HepG2 (cell line): ENCODE results near the gene ANKMY2. TPM values are rescaled to one million over a fixed set of nuclear protein-coding genes. Genes with fewer than 3 reads are reported as not detected.
"Not testable (repeated sequence)": the region's sequence is repeated elsewhere in the genome, so short reads cannot be mapped to it uniquely, and the experiment has no call there.

Experiments used
- ATAC-seq: fragments of 200-7000 bp; cut with Tn5 transposase; 3 replicates; pipeline ENCODE4 v1.9.1; 2020; ENCODE audit warnings: mild to moderate bottlenecking, moderate library complexity
- BruUV-seq: library from RNA; stranded (reverse); fragments of 400-500 nt; replicated peaks from 2 replicates; lab custom pipeline; 2021; lab: Mats Ljungman, UMichigan
- CTCF ChIA-PET: fragments of 300-600 bp; formaldehyde crosslinking; extraction: SDS; loops from one replicate; lab custom pipeline; 2021; ENCODE audit warnings: low total read pairs, inconsistent platforms, low intra/inter-chr PET ratio; lab: Yijun Ruan, JAX
- POLR2A ChIA-PET: fragments of 350-600 bp; sonication (Branson Sonifier 250); formaldehyde crosslinking; loops from one replicate; lab custom pipeline; 2020; ENCODE audit warnings: antibody characterized with exemption, inconsistent platforms; lab: Yijun Ruan, JAX
- DNase-seq: peaks from one replicate; pipeline ENCODE4 v3.0.0-alpha.2; 2015; ENCODE audit warnings: low spot score
- FAIRE-seq: peaks from 3 replicates; lab custom pipeline; 2011; peaks lifted over from hg19 to GRCh38; lab: Jason Lieb, UNC
- H2AFZ ChIP-seq: one replicate; pipeline ENCODE4 v1.6.1; 2011; ENCODE audit warnings: low read length, inconsistent platforms
- H3K27ac ChIP-seq: fragments of 300-600 bp; 3 replicates; pipeline ENCODE4 v1.8.0; 2011; ENCODE audit warnings: mixed run types, mild to moderate bottlenecking, mixed read lengths, low read length, inconsistent platforms; ENCODE audit not compliant: insufficient read depth; ENCODE audit errors: extremely low read length
- H3K27me3 ChIP-seq, 2 experiments: fragments of 200-600 bp in 1 of 2; 2 replicates in 1 of 2; 3 replicates in 1 of 2; pipeline versions ENCODE4 v1.6.0 to v1.8.0; 2011; ENCODE audit warnings: low read length in 2 of 2, mild to moderate bottlenecking in 2 of 2, moderate library complexity in 2 of 2, inconsistent platforms in 1 of 2; ENCODE audit not compliant: insufficient read depth in 2 of 2, control insufficient read depth in 1 of 2
- H3K36me3 ChIP-seq, 2 experiments: fragments of 200-600 bp in 1 of 2; replicated peaks in 1 of 2; 2 replicates in 1 of 2; 3 replicates in 1 of 2; pipeline versions ENCODE4 v1.5.1 to v1.8.0; 2011; ENCODE audit warnings: low read length in 2 of 2, inconsistent platforms in 1 of 2; ENCODE audit not compliant: insufficient read depth in 2 of 2, control insufficient read depth in 1 of 2
- H3K4me1 ChIP-seq: 2 replicates; pipeline ENCODE4 v1.5.1; 2012; ENCODE audit warnings: low read length, inconsistent platforms; ENCODE audit not compliant: insufficient read depth
- H3K4me2 ChIP-seq: 2 replicates; pipeline ENCODE4 v1.6.0; 2011; ENCODE audit warnings: low read depth, low read length, inconsistent platforms
- H3K4me3 ChIP-seq, 3 experiments: fragments of 200-600 bp in 1 of 3; sonication (generic), shearing (Covaris generic) in 1 of 3; replicated peaks in 1 of 3; 2 replicates each; pipeline ENCODE4 v1.5.1; 2011 to 2016; ENCODE audit warnings: low read length in 3 of 3, inconsistent platforms in 2 of 3, low read depth in 2 of 3, mild to moderate bottlenecking in 2 of 3, control low read depth in 1 of 3, mixed read lengths in 1 of 3; ENCODE audit not compliant: insufficient read depth in 1 of 3
- H3K79me2 ChIP-seq: one replicate; pipeline ENCODE4 v1.6.1; 2011; ENCODE audit warnings: low read length, inconsistent platforms; ENCODE audit not compliant: insufficient read depth
- H3K9ac ChIP-seq: 2 replicates; pipeline ENCODE4 v1.6.0; 2011; ENCODE audit warnings: mild to moderate bottlenecking, low read depth, low read length, inconsistent platforms; ENCODE audit not compliant: insufficient read depth
- H3K9me3 ChIP-seq: 2 replicates; pipeline ENCODE4 v1.5.1; 2012; ENCODE audit warnings: mild to moderate bottlenecking, low read length
- H4K20me1 ChIP-seq: 2 replicates; pipeline ENCODE4 v1.6.0; 2011; ENCODE audit warnings: inconsistent platforms, mild to moderate bottlenecking, low read length, moderate library complexity; ENCODE audit not compliant: insufficient read depth
- ZNF337 ChIP-seq: sonication (generic); formaldehyde crosslinking; IDR thresholded peaks from 2 replicates; pipeline ENCODE4 v1.5.1; 2020; ENCODE audit warnings: missing genetic modification reagents, low read depth, mild to moderate bottlenecking, borderline replicate concordance
- ZNF350 ChIP-seq: sonication (generic); formaldehyde crosslinking; IDR thresholded peaks from 2 replicates; pipeline ENCODE4 v1.4.0; 2020; ENCODE audit warnings: mild to moderate bottlenecking, low read depth, missing genetic modification reagents, borderline replicate concordance
- WGBS: methylation state at CpG from one replicate; pipeline ENCODE4 v1.1.6; 2017; ENCODE audit warnings: low lambda C conversion rate; 5-methylcytosine and 5-hydroxymethylcytosine counted together
- in situ Hi-C: cut with HindIII; loops from 2 replicates; pipeline ENCODE4 v1.10.0; 2017; ENCODE audit warnings: low pct_unique_long_range_greater_than_20kb; ENCODE audit not compliant: extremely low pct_ligation_motif_present
- intact Hi-C: fragments of 100-400 bp; cut with micrococcal nuclease; formaldehyde crosslinking; loops from one replicate; pipeline ENCODE4 v1.10.0; 2022; ENCODE audit not compliant: unreplicated experiment
- polyA plus RNA-seq, 8 experiments: library from polyadenylated mRNA; depleted of rRNA in 3 of 8; stranded (reverse) in 7 of 8; unstranded in 1 of 8; fragments of >200 nt; fragmentation: Illumina TruSeq in 4 of 8; extraction: Trizol in 4 of 8; gene quantifications; 2 replicates each; pipeline versions ENCODE4 v1.2.1 to v1.2.3, GENCODE V29; 2011 to 2016; ENCODE audit warnings: low read depth in 4 of 8, missing spikeins in 1 of 8, mixed read lengths in 1 of 8; ENCODE audit not compliant: insufficient read depth in 1 of 8
- total RNA-seq, 5 experiments: library from RNA; depleted of rRNA; stranded (reverse); fragments of >200 nt; fragmentation: Illumina TruSeq; extraction: Trizol; gene quantifications; 2 replicates each; pipeline ENCODE4 v1.2.3, GENCODE V29; 2016; ENCODE audit warnings: low read depth in 1 of 5
- TF ChIP-seq, protein P1 (sequence below): sonication (generic); formaldehyde crosslinking; conservative IDR thresholded peaks from 2 replicates; pipeline ENCODE4 v1.4.0; 2020; ENCODE audit warnings: mild to moderate bottlenecking, missing genetic modification reagents, moderate library complexity
- TF ChIP-seq, protein P2 (sequence below): sonication (generic); formaldehyde crosslinking; IDR thresholded peaks from 2 replicates; pipeline ENCODE4 v1.5.1; 2020; ENCODE audit warnings: mild to moderate bottlenecking, missing genetic modification reagents
- TF ChIP-seq, protein P3 (sequence below): sonication (generic); formaldehyde crosslinking; conservative IDR thresholded peaks from 2 replicates; pipeline ENCODE4 v1.4.0; 2020; ENCODE audit warnings: missing genetic modification reagents
- TF ChIP-seq, protein P4 (sequence below): sonication (generic); formaldehyde crosslinking; conservative IDR thresholded peaks from 2 replicates; pipeline ENCODE4 v1.4.0; 2020; ENCODE audit warnings: missing genetic modification reagents

ANKMY2 gene
- total and polyA plus RNA-seq, 2 of the 13 experiments (the other 11 are each of a cell fraction or from before 2014, with no cell fraction given) = 12.2 to 21.6 TPM

DNA sequence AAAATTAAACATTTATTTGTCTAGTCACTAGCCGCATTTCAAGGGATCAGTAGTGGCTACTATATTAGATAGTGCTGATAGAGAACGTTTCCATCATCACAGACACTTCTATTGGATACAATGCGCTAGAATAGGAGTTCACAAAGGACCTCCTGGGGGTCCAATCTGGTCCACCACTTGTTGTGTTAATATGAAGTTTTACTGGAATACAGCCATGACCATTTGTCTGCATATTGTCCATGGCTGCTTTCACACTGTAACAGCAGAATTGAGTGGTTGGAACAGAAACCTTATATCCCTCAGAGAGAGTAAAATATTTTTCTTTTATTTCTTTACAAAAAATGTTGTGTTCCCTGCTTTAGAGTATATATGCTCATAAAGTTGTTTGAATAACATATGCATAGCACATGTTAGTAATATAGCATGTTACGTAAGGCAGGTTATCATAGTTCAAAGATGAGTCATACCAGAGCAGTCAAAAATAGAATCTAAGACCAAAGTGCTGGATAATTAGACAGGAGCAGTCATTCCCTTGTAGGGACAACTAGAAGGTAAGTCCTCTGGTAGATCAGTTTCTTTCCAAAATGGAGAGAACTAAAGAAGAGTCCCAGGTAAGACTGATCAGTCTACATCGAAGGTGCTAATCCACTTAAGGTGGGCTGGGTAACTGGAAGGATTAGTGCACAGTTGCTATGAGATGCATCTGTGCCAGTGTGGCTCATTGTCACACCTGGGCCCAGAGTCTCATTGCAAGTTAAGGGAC, 15.3 kb upstream of the ANKMY2 start (continued):
- TF ChIP-seq, protein P1, sequence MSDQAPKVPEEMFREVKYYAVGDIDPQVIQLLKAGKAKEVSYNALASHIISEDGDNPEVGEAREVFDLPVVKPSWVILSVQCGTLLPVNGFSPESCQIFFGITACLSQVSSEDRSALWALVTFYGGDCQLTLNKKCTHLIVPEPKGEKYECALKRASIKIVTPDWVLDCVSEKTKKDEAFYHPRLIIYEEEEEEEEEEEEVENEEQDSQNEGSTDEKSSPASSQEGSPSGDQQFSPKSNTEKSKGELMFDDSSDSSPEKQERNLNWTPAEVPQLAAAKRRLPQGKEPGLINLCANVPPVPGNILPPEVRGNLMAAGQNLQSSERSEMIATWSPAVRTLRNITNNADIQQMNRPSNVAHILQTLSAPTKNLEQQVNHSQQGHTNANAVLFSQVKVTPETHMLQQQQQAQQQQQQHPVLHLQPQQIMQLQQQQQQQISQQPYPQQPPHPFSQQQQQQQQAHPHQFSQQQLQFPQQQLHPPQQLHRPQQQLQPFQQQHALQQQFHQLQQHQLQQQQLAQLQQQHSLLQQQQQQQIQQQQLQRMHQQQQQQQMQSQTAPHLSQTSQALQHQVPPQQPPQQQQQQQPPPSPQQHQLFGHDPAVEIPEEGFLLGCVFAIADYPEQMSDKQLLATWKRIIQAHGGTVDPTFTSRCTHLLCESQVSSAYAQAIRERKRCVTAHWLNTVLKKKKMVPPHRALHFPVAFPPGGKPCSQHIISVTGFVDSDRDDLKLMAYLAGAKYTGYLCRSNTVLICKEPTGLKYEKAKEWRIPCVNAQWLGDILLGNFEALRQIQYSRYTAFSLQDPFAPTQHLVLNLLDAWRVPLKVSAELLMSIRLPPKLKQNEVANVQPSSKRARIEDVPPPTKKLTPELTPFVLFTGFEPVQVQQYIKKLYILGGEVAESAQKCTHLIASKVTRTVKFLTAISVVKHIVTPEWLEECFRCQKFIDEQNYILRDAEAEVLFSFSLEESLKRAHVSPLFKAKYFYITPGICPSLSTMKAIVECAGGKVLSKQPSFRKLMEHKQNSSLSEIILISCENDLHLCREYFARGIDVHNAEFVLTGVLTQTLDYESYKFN = peak; percentile 41
- TF ChIP-seq ZNF350 (CRISPR knock-in tag) (no peak), ZNF337 (CRISPR knock-in tag) (no peak)
- TF ChIP-seq, protein P2, sequence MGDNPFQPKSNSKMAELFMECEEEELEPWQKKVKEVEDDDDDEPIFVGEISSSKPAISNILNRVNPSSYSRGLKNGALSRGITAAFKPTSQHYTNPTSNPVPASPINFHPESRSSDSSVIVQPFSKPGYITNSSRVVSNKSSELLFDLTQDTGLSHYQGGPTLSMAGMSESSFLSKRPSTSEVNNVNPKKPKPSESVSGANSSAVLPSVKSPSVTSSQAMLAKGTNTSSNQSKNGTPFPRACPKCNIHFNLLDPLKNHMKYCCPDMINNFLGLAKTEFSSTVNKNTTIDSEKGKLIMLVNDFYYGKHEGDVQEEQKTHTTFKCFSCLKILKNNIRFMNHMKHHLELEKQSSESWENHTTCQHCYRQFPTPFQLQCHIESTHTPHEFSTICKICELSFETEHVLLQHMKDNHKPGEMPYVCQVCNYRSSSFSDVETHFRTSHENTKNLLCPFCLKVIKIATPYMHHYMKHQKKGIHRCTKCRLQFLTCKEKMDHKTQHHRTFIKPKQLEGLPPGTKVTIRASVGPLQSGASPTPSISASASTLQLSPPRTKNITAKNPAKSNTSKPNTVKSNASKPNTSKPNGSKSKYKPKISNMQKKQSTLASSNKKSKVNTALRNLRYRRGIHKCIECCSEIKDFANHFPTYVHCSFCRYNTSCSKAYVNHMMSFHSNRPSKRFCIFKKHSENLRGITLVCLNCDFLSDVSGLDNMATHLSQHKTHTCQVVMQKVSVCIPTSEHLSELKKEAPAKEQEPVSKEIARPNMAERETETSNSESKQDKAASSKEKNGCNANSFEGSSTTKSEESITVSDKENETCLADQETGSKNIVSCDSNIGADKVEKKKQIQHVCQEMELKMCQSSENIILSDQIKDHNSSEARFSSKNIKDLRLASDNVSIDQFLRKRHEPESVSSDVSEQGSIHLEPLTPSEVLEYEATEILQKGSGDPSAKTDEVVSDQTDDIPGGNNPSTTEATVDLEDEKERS (CRISPR knock-in tag) = no peak
- TF ChIP-seq, protein P3, sequence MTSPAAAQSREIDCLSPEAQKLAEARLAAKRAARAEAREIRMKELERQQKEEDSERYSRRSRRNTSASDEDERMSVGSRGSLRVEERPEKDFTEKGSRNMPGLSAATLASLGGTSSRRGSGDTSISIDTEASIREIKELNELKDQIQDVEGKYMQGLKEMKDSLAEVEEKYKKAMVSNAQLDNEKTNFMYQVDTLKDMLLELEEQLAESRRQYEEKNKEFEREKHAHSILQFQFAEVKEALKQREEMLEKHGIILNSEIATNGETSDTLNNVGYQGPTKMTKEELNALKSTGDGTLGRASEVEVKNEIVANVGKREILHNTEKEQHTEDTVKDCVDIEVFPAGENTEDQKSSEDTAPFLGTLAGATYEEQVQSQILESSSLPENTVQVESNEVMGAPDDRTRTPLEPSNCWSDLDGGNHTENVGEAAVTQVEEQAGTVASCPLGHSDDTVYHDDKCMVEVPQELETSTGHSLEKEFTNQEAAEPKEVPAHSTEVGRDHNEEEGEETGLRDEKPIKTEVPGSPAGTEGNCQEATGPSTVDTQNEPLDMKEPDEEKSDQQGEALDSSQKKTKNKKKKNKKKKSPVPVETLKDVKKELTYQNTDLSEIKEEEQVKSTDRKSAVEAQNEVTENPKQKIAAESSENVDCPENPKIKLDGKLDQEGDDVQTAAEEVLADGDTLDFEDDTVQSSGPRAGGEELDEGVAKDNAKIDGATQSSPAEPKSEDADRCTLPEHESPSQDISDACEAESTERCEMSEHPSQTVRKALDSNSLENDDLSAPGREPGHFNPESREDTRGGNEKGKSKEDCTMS (CRISPR knock-in tag) = no peak
- TF ChIP-seq, protein P4, sequence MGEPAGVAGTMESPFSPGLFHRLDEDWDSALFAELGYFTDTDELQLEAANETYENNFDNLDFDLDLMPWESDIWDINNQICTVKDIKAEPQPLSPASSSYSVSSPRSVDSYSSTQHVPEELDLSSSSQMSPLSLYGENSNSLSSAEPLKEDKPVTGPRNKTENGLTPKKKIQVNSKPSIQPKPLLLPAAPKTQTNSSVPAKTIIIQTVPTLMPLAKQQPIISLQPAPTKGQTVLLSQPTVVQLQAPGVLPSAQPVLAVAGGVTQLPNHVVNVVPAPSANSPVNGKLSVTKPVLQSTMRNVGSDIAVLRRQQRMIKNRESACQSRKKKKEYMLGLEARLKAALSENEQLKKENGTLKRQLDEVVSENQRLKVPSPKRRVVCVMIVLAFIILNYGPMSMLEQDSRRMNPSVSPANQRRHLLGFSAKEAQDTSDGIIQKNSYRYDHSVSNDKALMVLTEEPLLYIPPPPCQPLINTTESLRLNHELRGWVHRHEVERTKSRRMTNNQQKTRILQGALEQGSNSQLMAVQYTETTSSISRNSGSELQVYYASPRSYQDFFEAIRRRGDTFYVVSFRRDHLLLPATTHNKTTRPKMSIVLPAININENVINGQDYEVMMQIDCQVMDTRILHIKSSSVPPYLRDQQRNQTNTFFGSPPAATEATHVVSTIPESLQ (CRISPR knock-in tag) = no peak

DNA sequence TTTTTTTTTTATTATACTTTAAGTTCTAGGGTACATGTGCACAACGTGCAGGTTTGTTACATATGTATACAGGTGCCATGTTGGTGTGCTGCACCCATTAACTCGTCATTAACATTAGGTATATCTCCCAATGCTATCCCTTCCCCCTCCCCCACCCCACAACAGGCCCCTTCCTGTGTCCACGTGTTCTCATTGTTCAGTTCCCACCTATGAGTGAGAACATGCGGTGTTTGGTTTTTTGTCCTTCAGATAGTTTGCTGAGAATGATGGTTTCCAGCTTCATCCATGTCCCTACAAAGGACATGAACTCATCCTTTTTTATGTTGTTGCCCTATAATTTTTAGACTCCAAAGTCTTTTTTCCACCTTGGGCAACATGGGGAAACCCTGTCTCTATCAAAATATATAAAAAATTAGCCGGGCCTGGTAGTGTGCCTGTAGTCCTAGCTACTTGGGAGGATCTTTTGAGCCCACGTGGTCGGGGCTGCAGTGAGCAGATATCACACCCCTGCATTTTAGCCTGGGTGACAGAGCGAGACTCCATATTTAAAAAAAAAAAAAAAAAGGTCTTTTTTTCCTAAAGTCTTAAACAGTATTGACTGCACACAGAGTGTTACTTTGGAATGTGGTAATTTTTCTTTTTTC, 14.4 kb upstream of the ANKMY2 start:
- H3K4me2 ChIP-seq, in situ Hi-C loops, ATAC-seq, H3K9ac ChIP-seq, H3K4me3 ChIP-seq, H2AFZ ChIP-seq, FAIRE-seq, DNase-seq, H4K20me1 ChIP-seq, H3K36me3 ChIP-seq, H3K27me3 ChIP-seq, H3K9me3 ChIP-seq, BruUV-seq, CTCF ChIA-PET: not testable (repeated sequence)
- POLR2A ChIA-PET = interaction anchor here (0.8 to 1.6 kb wide), 2 partner anchors 14 to 15 kb away, joined by 3 to 6 read pairs; partner anchors contain the start of genes ANKMY2 and BZW2
- H3K27ac ChIP-seq = peak overlapping the region; percentile 53
- peaks cover 24% of the 10 kb centered on the region for H3K4me1 ChIP-seq
- intact Hi-C loops = loop anchor here (2.0 to 10.0 kb wide), 2 partner anchors 13 to 1285 kb away; partner anchors contain the start of gene BZW2
- H3K79me2 ChIP-seq = peaks cover 85% of the 10 kb centered on the region
- WGBS = 85% methylated on average over 8 of the region's 8 CpGs
